Keratinocyte (primary cell): ENCODE measurements around the gene ABHD8. TPM values are rescaled to one million over a fixed set of nuclear protein-coding genes. Genes with fewer than 3 reads are reported as not detected.
A peak's percentile ranks its signal among the peaks of the same experiment; 100 is the strongest.

Experiments used
- DNase-seq: peaks from one replicate; pipeline ENCODE4 v3.0.0-alpha.2; 2011; ENCODE audit warnings: low read depth, missing footprints, low spot score
- FAIRE-seq: peaks from 2 replicates; lab custom pipeline; 2011; peaks lifted over from hg19 to GRCh38; lab: Jason Lieb, UNC
- H2AFZ ChIP-seq: 2 replicates; pipeline ENCODE4 v1.6.0; 2012; ENCODE audit warnings: low read length, control low read depth, inconsistent platforms; ENCODE audit not compliant: control insufficient read depth
- H3K27ac ChIP-seq: 2 replicates; pipeline ENCODE4 v1.5.1; 2011; ENCODE audit warnings: low read length; ENCODE audit not compliant: control insufficient read depth, insufficient read depth
- H3K27me3 ChIP-seq: 3 replicates; pipeline ENCODE4 v1.6.0; 2011; ENCODE audit warnings: low read length; ENCODE audit not compliant: control insufficient read depth, insufficient read depth; ENCODE audit errors: extremely low read depth
- H3K36me3 ChIP-seq, 2 experiments: 2 replicates in 1 of 2; 3 replicates in 1 of 2; pipeline ENCODE4 v1.5.1; 2011; ENCODE audit warnings: low read length in 2 of 2, mild to moderate bottlenecking in 1 of 2; ENCODE audit not compliant: control insufficient read depth in 2 of 2, insufficient read depth in 2 of 2; ENCODE audit errors: extremely low read depth in 1 of 2
- H3K4me1 ChIP-seq: 3 replicates; pipeline ENCODE4 v1.5.1; 2011; ENCODE audit warnings: low read length; ENCODE audit not compliant: control insufficient read depth, insufficient read depth; ENCODE audit errors: extremely low read depth
- H3K4me2 ChIP-seq: 3 replicates; pipeline ENCODE4 v1.6.0; 2011; ENCODE audit warnings: low read depth, low read length; ENCODE audit not compliant: control insufficient read depth, insufficient read depth; ENCODE audit errors: extremely low read depth
- H3K4me3 ChIP-seq, 3 experiments: fragments of 200-600 bp in 1 of 3; sonication (generic) in 1 of 3; 2 replicates in 2 of 3; 3 replicates in 1 of 3; pipeline ENCODE4 v1.5.1; 2011 to 2016; ENCODE audit warnings: low read length in 3 of 3, mild to moderate bottlenecking in 3 of 3, control low read depth in 2 of 3, inconsistent platforms in 1 of 3, low read depth in 1 of 3, mixed read lengths in 1 of 3, mixed run types in 1 of 3, moderate library complexity in 1 of 3; ENCODE audit not compliant: control insufficient read depth in 2 of 3, insufficient read depth in 2 of 3; ENCODE audit errors: extremely low read depth in 1 of 3
- H3K79me2 ChIP-seq: 2 replicates; pipeline ENCODE4 v1.6.0; 2012; ENCODE audit warnings: low read length; ENCODE audit not compliant: control insufficient read depth, insufficient read depth
- H3K9ac ChIP-seq: 3 replicates; pipeline ENCODE4 v1.6.0; 2011; ENCODE audit warnings: low read length; ENCODE audit not compliant: control insufficient read depth, insufficient read depth; ENCODE audit errors: extremely low read depth
- H3K9me1 ChIP-seq: 3 replicates; pipeline ENCODE4 v1.6.0; 2011; ENCODE audit warnings: low read length; ENCODE audit not compliant: control insufficient read depth, insufficient read depth; ENCODE audit errors: extremely low read depth
- H3K9me3 ChIP-seq: 2 replicates; pipeline ENCODE4 v1.5.1; 2012; ENCODE audit warnings: low read depth, low read length; ENCODE audit not compliant: control insufficient read depth
- H4K20me1 ChIP-seq: 3 replicates; pipeline ENCODE4 v1.6.0; 2011; ENCODE audit warnings: low read length; ENCODE audit not compliant: control insufficient read depth, insufficient read depth; ENCODE audit errors: extremely low read depth
- EZH2 ChIP-seq: IDR thresholded peaks from one replicate; pipeline ENCODE4 v1.6.1; 2012; ENCODE audit warnings: inconsistent platforms, mild to moderate bottlenecking, low read length, moderate library complexity
- dilution Hi-C: fragments of 300-500 bp; cut with MboI; formaldehyde crosslinking; loops from one replicate; pipeline ENCODE4 v1.7.0; 2020; ENCODE audit warnings: low sequenced_read_pairs; ENCODE audit not compliant: extremely low pct_ligation_motif_present
- polyA plus RNA-seq, 5 experiments: library from polyadenylated mRNA; depleted of rRNA in 3 of 5; stranded (reverse) in 3 of 5; stranded (forward) in 1 of 5; unstranded in 1 of 5; fragments of >200 nt; gene quantifications; 1 replicate in 1 of 5; 2 replicates in 3 of 5; 3 replicates in 1 of 5; pipeline versions ENCODE4 v1.2.1 to v1.2.3, GENCODE V29; 2011 to 2012; ENCODE audit warnings: missing spikeins in 2 of 5, low read depth in 1 of 5, low replicate concordance in 1 of 5
- TF ChIP-seq, protein P1 (sequence below), 3 experiments: IDR thresholded peaks in 1 of 3; conservative IDR thresholded peaks in 1 of 3; optimal IDR thresholded peaks in 1 of 3; 2 replicates in 2 of 3; 3 replicates in 1 of 3; pipeline versions ENCODE3 to v1.5.1; 2011; ENCODE audit warnings: low read length in 3 of 3, mild to moderate bottlenecking in 3 of 3, moderate library complexity in 2 of 3, control low read depth in 1 of 3, inconsistent platforms in 1 of 3; ENCODE audit not compliant: insufficient read depth in 2 of 3; ENCODE audit errors: extremely low read depth in 1 of 3

The ABHD8 gene
- polyA plus RNA-seq, 1 donor (not counting 4 experiments of a cell fraction or from before 2014, with no cell fraction given) = 4.1 TPM

DNA sequence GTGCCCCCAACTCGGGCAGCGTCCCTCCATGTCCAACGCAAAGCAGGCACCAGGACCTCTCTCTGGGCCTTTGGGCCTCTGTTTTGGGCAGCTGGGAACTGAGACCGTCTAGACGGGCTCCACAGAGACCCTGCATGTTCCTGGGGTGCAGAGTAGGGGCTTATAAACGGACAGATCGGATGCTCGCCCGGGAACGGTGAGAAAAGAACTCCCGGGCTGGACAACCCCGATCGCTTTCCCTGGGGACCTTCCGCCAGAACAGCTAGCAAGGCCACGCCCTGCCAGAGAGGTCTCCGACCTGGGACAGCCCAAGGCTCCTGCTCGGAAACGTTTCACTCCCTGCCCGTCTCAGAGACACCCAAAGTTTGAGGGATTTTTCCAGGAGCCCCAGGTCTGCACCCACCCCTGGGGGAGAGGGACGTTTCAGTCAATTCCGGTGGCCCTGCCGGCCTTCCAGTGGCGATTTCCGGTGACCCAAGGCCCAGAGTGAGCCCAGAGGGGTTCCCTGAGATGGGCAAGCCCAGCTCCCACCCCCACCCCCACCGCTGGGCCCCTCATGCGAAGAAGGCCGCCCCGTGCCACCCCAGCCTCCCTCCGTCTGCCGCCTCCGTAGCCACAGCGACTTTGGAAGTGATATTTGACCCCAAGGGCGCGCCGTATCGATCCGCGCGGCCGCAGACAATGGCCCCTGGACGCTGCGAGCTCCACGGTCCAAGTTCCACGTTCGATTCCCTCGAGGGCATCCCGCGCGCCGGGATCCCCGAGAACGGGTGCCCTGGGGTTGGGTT lies 59.2 kb downstream of the ABHD8 start:
- DNase-seq (no peak), FAIRE-seq (no peak)
- no peak overlapping the region for H3K27ac ChIP-seq
- TF ChIP-seq, protein P1, sequence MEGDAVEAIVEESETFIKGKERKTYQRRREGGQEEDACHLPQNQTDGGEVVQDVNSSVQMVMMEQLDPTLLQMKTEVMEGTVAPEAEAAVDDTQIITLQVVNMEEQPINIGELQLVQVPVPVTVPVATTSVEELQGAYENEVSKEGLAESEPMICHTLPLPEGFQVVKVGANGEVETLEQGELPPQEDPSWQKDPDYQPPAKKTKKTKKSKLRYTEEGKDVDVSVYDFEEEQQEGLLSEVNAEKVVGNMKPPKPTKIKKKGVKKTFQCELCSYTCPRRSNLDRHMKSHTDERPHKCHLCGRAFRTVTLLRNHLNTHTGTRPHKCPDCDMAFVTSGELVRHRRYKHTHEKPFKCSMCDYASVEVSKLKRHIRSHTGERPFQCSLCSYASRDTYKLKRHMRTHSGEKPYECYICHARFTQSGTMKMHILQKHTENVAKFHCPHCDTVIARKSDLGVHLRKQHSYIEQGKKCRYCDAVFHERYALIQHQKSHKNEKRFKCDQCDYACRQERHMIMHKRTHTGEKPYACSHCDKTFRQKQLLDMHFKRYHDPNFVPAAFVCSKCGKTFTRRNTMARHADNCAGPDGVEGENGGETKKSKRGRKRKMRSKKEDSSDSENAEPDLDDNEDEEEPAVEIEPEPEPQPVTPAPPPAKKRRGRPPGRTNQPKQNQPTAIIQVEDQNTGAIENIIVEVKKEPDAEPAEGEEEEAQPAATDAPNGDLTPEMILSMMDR (optimal IDR thresholded peaks at IDR 0.05 in 1 of 3, IDR thresholded peaks at IDR 0.05 in 1 of 3, conservative IDR thresholded peaks at IDR 0.05 in 1 of 3; ENCODE audit: extremely low read depth in 1 of 3, insufficient read depth in 2 of 3, low read length in 3 of 3) = no peak
- no peak for TF ChIP-seq EZH2
- H3K4me1 ChIP-seq = peaks cover 26% of the 10 kb centered on the region
- dilution Hi-C loops = no loop called here
- H3K9ac ChIP-seq = peak overlapping the region; percentile 73
- no peaks in the 10 kb centered on the region for H4K20me1 ChIP-seq
- H3K27me3 ChIP-seq = no peaks in the 10 kb centered on the region
- no peaks in the 10 kb centered on the region for H3K9me1 ChIP-seq
- H3K4me3 ChIP-seq = peak overlapping the region; percentile 82 to 92 (median 86)
- H3K79me2 ChIP-seq = peaks cover 40% of the 10 kb centered on the region
- peak overlapping the region; percentile 37 for H2AFZ ChIP-seq
- no peaks in the 10 kb centered on the region for H3K36me3 ChIP-seq
- peak overlapping the region; percentile 70 for H3K4me2 ChIP-seq
- no peaks in the 10 kb centered on the region for H3K9me3 ChIP-seq

DNA sequence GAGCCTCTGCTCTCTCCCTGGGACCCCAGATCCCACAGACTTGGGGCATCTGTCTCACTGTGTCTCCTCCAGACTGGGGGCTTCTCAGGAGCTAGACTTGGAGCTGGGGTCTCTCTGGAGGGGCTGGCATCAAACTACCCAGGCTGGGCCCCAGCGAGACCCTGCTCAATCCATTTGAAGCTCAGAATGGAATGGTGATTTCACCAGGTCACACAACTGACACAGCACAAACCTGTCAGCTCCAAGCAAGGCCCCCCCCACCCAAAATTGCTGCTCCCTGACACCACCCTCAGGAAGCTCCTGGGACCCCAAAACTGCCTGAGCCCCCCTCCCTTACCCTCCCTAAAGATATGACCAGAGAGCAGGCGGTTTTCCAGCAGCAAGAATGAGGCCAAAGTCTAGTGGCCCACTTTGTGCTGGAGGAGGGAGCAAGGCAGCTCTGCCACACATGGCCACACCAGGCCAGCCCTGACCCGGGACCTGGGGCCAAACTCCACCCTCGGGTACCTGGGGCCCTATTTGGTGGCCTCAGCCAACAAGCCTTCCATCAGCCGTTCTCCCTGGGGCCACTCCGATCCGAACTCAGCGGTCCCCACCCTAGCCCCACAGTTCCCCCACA lies 59.9 kb downstream of the ABHD8 start:
- H3K4me3 ChIP-seq = peak overlapping the region; percentile 82 to 92 (median 86)
- TF ChIP-seq EZH2 = no peak
- TF ChIP-seq, protein P1 (optimal IDR thresholded peaks at IDR 0.05 in 1 of 3, IDR thresholded peaks at IDR 0.05 in 1 of 3, conservative IDR thresholded peaks at IDR 0.05 in 1 of 3; ENCODE audit: extremely low read depth in 1 of 3, insufficient read depth in 2 of 3, low read length in 3 of 3) = no peak
- dilution Hi-C loops = no loop called here
- H3K4me2 ChIP-seq = peak overlapping the region; percentile 70
- H3K36me3 ChIP-seq = peaks cover 0 to 3% of the 10 kb centered on the region in 2 experiments
- H3K9ac ChIP-seq = peak overlapping the region; percentile 73
- no peaks in the 10 kb centered on the region for H4K20me1 ChIP-seq
- no peaks in the 10 kb centered on the region for H3K9me3 ChIP-seq
- no peaks in the 10 kb centered on the region for H3K27me3 ChIP-seq
- H3K4me1 ChIP-seq = peaks cover 23% of the 10 kb centered on the region
- no peak for DNase-seq
- no peak overlapping the region for H2AFZ ChIP-seq
- H3K9me1 ChIP-seq = no peaks in the 10 kb centered on the region
- peaks cover 40% of the 10 kb centered on the region for H3K79me2 ChIP-seq
- FAIRE-seq = no peak
- no peak overlapping the region for H3K27ac ChIP-seq
